HEK293 (cell line): ENCODE results near the gene NOC2L.

Experiments
- ELK4 ChIP-seq: IDR thresholded peaks from 2 replicates; pipeline ENCODE4 v1.6.1; 2011; ENCODE audit warnings: mild to moderate bottlenecking, low read depth, low read length, borderline replicate concordance
- FEZF1 ChIP-seq: fragments of 450-650 bp; formaldehyde crosslinking; IDR thresholded peaks from 2 replicates; pipeline ENCODE4 v1.5.1; 2016; ENCODE audit warnings: missing biosample characterization, missing genetic modification characterization
- HOXA7 ChIP-seq: sonication (generic); formaldehyde crosslinking; IDR thresholded peaks from 2 replicates; pipeline ENCODE4 v1.8.1; 2022; ENCODE audit warnings: missing genetic modification reagents, borderline replicate concordance
- HOXD13 ChIP-seq: sonication (generic); formaldehyde crosslinking; IDR thresholded peaks from 2 replicates; pipeline ENCODE4 v1.8.0; 2022; ENCODE audit warnings: missing genetic modification reagents, borderline replicate concordance
- KLF1 ChIP-seq: fragments of 450-650 bp; formaldehyde crosslinking; IDR thresholded peaks from 2 replicates; pipeline ENCODE4 v1.5.1; 2016; ENCODE audit warnings: missing biosample characterization, missing genetic modification characterization
- KLF10 ChIP-seq: fragments of 450-650 bp; IDR thresholded peaks from 2 replicates; pipeline ENCODE4 v1.5.1; 2018; ENCODE audit warnings: missing biosample characterization, mild to moderate bottlenecking, missing genetic modification characterization
- KLF16 ChIP-seq: fragments of 450-650 bp; formaldehyde crosslinking; IDR thresholded peaks from 2 replicates; pipeline ENCODE4 v1.5.1; 2017; ENCODE audit warnings: missing biosample characterization, missing genetic modification characterization
- KLF8 ChIP-seq: fragments of 450-650 bp; formaldehyde crosslinking; IDR thresholded peaks from 2 replicates; pipeline ENCODE4 v1.5.1; 2016; ENCODE audit warnings: missing biosample characterization, missing genetic modification characterization
- MEIS1 ChIP-seq: sonication (generic); formaldehyde crosslinking; IDR thresholded peaks from 2 replicates; pipeline ENCODE4 v1.8.1; 2022; ENCODE audit warnings: missing genetic modification reagents, mild to moderate bottlenecking, borderline replicate concordance
- PATZ1 ChIP-seq: fragments of 450-650 bp; formaldehyde crosslinking; IDR thresholded peaks from 2 replicates; pipeline ENCODE4 v1.5.1; 2016; ENCODE audit warnings: missing biosample characterization, missing genetic modification characterization
- SALL2 ChIP-seq: fragments of 450-650 bp; formaldehyde crosslinking; IDR thresholded peaks from 2 replicates; pipeline ENCODE4 v1.5.0; 2017; ENCODE audit warnings: missing biosample characterization, mild to moderate bottlenecking, missing genetic modification characterization, borderline replicate concordance
- ZNF138 ChIP-seq: fragments of 450-650 bp; formaldehyde crosslinking; IDR thresholded peaks from 2 replicates; pipeline ENCODE4 v1.5.1; 2016; ENCODE audit warnings: missing biosample characterization, missing genetic modification characterization, borderline replicate concordance
- ZNF202 ChIP-seq: fragments of 450-650 bp; formaldehyde crosslinking; IDR thresholded peaks from 2 replicates; pipeline ENCODE4 v1.5.1; 2016; ENCODE audit warnings: missing biosample characterization, missing genetic modification characterization, borderline replicate concordance
- ZNF24 ChIP-seq: fragments of 450-650 bp; formaldehyde crosslinking; IDR thresholded peaks from 2 replicates; pipeline ENCODE4 v1.5.1; 2016; ENCODE audit warnings: missing biosample characterization, missing genetic modification characterization
- ZNF426 ChIP-seq: fragments of 450-650 bp; formaldehyde crosslinking; IDR thresholded peaks from 2 replicates; pipeline ENCODE4 v1.5.1; 2017; ENCODE audit warnings: missing biosample characterization, missing genetic modification characterization, mild to moderate bottlenecking, inconsistent platforms, moderate library complexity
- ZNF521 ChIP-seq: fragments of 450-650 bp; formaldehyde crosslinking; IDR thresholded peaks from 2 replicates; pipeline ENCODE4 v1.5.1; 2017; ENCODE audit warnings: missing biosample characterization, mild to moderate bottlenecking, missing genetic modification characterization
- ZNF529 ChIP-seq: fragments of 450-650 bp; formaldehyde crosslinking; IDR thresholded peaks from 2 replicates; pipeline ENCODE4 v1.5.1; 2017; ENCODE audit warnings: missing genetic modification characterization, missing biosample characterization; ENCODE audit not compliant: insufficient replicate concordance
- ZNF544 ChIP-seq: fragments of 450-650 bp; formaldehyde crosslinking; IDR thresholded peaks from 2 replicates; pipeline ENCODE4 v1.5.0; 2017; ENCODE audit warnings: missing biosample characterization, missing genetic modification characterization
- ZNF600 ChIP-seq: fragments of 450-650 bp; formaldehyde crosslinking; IDR thresholded peaks from 2 replicates; pipeline ENCODE4 v1.5.1; 2016; ENCODE audit warnings: missing biosample characterization, missing genetic modification characterization
- ZNF610 ChIP-seq: fragments of 450-650 bp; formaldehyde crosslinking; IDR thresholded peaks from 2 replicates; pipeline ENCODE4 v1.5.1; 2016; ENCODE audit warnings: missing biosample characterization, missing genetic modification characterization, borderline replicate concordance
- ZNF621 ChIP-seq: fragments of 450-650 bp; formaldehyde crosslinking; IDR thresholded peaks from 2 replicates; pipeline ENCODE4 v1.5.1; 2017; ENCODE audit warnings: missing biosample characterization, missing genetic modification characterization
- ZNF623 ChIP-seq: fragments of 450-650 bp; formaldehyde crosslinking; IDR thresholded peaks from 2 replicates; pipeline ENCODE4 v1.5.1; 2016; ENCODE audit warnings: missing biosample characterization, missing genetic modification characterization
- ZNF747 ChIP-seq: fragments of 450-650 bp; formaldehyde crosslinking; IDR thresholded peaks from 2 replicates; pipeline ENCODE4 v1.5.1; 2016; ENCODE audit warnings: missing biosample characterization, missing genetic modification characterization
- ZNF785 ChIP-seq: fragments of 450-650 bp; formaldehyde crosslinking; IDR thresholded peaks from 2 replicates; pipeline ENCODE4 v1.5.1; 2016; ENCODE audit warnings: missing biosample characterization, missing genetic modification characterization
- ZSCAN30 ChIP-seq: fragments of 450-650 bp; IDR thresholded peaks from 2 replicates; pipeline ENCODE4 v1.5.1; 2018; ENCODE audit warnings: missing biosample characterization, mild to moderate bottlenecking, missing genetic modification characterization, moderate library complexity
- ZXDB ChIP-seq: fragments of 450-650 bp; formaldehyde crosslinking; IDR thresholded peaks from 2 replicates; pipeline ENCODE4 v1.5.1; 2016; ENCODE audit warnings: missing biosample characterization, missing genetic modification characterization
- TF ChIP-seq, protein P1 (sequence below): fragments of 450-650 bp; formaldehyde crosslinking; IDR thresholded peaks from 2 replicates; pipeline ENCODE4 v1.5.1; 2016; ENCODE audit warnings: missing biosample characterization, missing genetic modification characterization
- TF ChIP-seq, protein P2 (sequence below): fragments of 450-650 bp; formaldehyde crosslinking; IDR thresholded peaks from 2 replicates; pipeline ENCODE4 v1.5.1; 2017; ENCODE audit warnings: missing biosample characterization, missing genetic modification characterization
- TF ChIP-seq, protein P3 (sequence below): fragments of 450-650 bp; formaldehyde crosslinking; IDR thresholded peaks from 2 replicates; pipeline ENCODE4 v1.5.1; 2016; ENCODE audit warnings: missing biosample characterization, missing genetic modification characterization
- TF ChIP-seq, protein P4 (sequence below): fragments of 450-650 bp; formaldehyde crosslinking; IDR thresholded peaks from 2 replicates; pipeline ENCODE4 v1.5.0; 2017; ENCODE audit warnings: missing biosample characterization, missing genetic modification characterization, borderline replicate concordance

Gene NOC2L

GRCh38 chr1:996851-997712 lies 38.0 kb upstream of the NOC2L start (continued):
- TF ChIP-seq, protein P1, sequence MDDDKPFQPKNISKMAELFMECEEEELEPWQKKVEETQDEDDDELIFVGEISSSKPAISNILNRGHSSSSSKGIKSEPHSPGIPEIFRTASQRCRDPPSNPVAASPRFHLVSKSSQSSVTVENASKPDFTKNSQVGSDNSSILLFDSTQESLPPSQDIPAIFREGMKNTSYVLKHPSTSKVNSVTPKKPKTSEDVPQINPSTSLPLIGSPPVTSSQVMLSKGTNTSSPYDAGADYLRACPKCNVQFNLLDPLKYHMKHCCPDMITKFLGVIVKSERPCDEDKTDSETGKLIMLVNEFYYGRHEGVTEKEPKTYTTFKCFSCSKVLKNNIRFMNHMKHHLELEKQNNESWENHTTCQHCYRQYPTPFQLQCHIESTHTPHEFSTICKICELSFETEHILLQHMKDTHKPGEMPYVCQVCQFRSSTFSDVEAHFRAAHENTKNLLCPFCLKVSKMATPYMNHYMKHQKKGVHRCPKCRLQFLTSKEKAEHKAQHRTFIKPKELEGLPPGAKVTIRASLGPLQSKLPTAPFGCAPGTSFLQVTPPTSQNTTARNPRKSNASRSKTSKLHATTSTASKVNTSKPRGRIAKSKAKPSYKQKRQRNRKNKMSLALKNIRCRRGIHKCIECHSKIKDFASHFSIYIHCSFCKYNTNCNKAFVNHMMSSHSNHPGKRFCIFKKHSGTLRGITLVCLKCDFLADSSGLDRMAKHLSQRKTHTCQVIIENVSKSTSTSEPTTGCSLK (tag by site-specific recombination): no peak
- TF ChIP-seq ZNF600 (tag by site-specific recombination): peak; percentile 89
- no peak for TF ChIP-seq MEIS1 (CRISPR knock-in tag)
- TF ChIP-seq ZNF623 (tag by site-specific recombination): no peak
- TF ChIP-seq ZNF785 (tag by site-specific recombination): no peak
- TF ChIP-seq ZNF544 (tag by site-specific recombination): no peak
- no peak for TF ChIP-seq ZNF521 (tag by site-specific recombination)
- TF ChIP-seq, protein P2, sequence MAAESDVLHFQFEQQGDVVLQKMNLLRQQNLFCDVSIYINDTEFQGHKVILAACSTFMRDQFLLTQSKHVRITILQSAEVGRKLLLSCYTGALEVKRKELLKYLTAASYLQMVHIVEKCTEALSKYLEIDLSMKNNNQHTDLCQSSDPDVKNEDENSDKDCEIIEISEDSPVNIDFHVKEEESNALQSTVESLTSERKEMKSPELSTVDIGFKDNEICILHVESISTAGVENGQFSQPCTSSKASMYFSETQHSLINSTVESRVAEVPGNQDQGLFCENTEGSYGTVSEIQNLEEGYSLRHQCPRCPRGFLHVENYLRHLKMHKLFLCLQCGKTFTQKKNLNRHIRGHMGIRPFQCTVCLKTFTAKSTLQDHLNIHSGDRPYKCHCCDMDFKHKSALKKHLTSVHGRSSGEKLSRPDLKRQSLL (tag by site-specific recombination): no peak
- TF ChIP-seq, protein P3, sequence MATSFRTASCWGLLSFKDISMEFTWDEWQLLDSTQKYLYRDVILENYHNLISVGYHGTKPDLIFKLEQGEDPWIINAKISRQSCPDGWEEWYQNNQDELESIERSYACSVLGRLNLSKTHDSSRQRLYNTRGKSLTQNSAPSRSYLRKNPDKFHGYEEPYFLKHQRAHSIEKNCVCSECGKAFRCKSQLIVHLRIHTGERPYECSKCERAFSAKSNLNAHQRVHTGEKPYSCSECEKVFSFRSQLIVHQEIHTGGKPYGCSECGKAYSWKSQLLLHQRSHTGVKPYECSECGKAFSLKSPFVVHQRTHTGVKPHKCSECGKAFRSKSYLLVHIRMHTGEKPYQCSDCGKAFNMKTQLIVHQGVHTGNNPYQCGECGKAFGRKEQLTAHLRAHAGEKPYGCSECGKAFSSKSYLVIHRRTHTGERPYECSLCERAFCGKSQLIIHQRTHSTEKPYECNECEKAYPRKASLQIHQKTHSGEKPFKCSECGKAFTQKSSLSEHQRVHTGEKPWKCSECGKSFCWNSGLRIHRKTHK (tag by site-specific recombination): no peak
- no peak for TF ChIP-seq ZNF621 (tag by site-specific recombination)
- TF ChIP-seq KLF1: no peak; the same call in 1 of the 2 replicates
- TF ChIP-seq HOXD13: no peak
- no peak for TF ChIP-seq KLF10 (tag by site-specific recombination)
- no peak for TF ChIP-seq ZNF529 (tag by site-specific recombination)
- TF ChIP-seq KLF16 (tag by site-specific recombination): no peak
- TF ChIP-seq ZNF202 (tag by site-specific recombination): no peak
- TF ChIP-seq ZNF426 (tag by site-specific recombination): no peak
- TF ChIP-seq SALL2 (tag by site-specific recombination): no peak
- no peak for TF ChIP-seq FEZF1 (tag by site-specific recombination)
- TF ChIP-seq ZNF24 (tag by site-specific recombination): no peak
- no peak for TF ChIP-seq ZXDB (tag by site-specific recombination)
- no peak for TF ChIP-seq KLF8 (tag by site-specific recombination)
- TF ChIP-seq HOXA7: no peak
- TF ChIP-seq ZNF610 (tag by site-specific recombination): no peak
- TF ChIP-seq ZNF747 (tag by site-specific recombination): no peak
- TF ChIP-seq ELK4: no peak
- TF ChIP-seq ZSCAN30 (tag by site-specific recombination): no peak
- peak; percentile 86 for TF ChIP-seq PATZ1 (tag by site-specific recombination)
- TF ChIP-seq, protein P4, sequence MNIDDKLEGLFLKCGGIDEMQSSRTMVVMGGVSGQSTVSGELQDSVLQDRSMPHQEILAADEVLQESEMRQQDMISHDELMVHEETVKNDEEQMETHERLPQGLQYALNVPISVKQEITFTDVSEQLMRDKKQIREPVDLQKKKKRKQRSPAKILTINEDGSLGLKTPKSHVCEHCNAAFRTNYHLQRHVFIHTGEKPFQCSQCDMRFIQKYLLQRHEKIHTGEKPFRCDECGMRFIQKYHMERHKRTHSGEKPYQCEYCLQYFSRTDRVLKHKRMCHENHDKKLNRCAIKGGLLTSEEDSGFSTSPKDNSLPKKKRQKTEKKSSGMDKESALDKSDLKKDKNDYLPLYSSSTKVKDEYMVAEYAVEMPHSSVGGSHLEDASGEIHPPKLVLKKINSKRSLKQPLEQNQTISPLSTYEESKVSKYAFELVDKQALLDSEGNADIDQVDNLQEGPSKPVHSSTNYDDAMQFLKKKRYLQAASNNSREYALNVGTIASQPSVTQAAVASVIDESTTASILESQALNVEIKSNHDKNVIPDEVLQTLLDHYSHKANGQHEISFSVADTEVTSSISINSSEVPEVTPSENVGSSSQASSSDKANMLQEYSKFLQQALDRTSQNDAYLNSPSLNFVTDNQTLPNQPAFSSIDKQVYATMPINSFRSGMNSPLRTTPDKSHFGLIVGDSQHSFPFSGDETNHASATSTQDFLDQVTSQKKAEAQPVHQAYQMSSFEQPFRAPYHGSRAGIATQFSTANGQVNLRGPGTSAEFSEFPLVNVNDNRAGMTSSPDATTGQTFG (tag by site-specific recombination): no peak
- no peak for TF ChIP-seq ZNF138
